Left ventricle myocardium inferior (tissue), 1 donor: Measurements from ENCODE around the gene ARHGAP10. TPM values are rescaled to one million over a fixed set of nuclear protein-coding genes. Genes with fewer than 3 reads are reported as not detected.

Experiments
- DNase-seq: peaks from one replicate; pipeline ENCODE4 v3.0.0-alpha.2; 2020
- H3K27ac ChIP-seq: fragments of 200-600 bp; replicated peaks from 2 replicates; pipeline ENCODE4 v1.8.0; 2021
- H3K27me3 ChIP-seq: fragments of 200-600 bp; 2 replicates; pipeline ENCODE4 v1.8.0; 2021; ENCODE audit warnings: low read depth
- H3K36me3 ChIP-seq: fragments of 200-600 bp; 2 replicates; pipeline ENCODE4 v1.8.0; 2021
- H3K4me1 ChIP-seq: fragments of 200-600 bp; 2 replicates; pipeline ENCODE4 v1.8.0; 2021
- H3K4me3 ChIP-seq: fragments of 200-600 bp; 2 replicates; pipeline ENCODE4 v1.8.0; 2021; ENCODE audit warnings: mild to moderate bottlenecking, moderate library complexity
- H3K9me3 ChIP-seq: fragments of 200-600 bp; replicated peaks from 2 replicates; pipeline ENCODE4 v1.8.0; 2021
- CTCF ChIP-seq: fragments of 200-600 bp; IDR thresholded peaks from 2 replicates; pipeline ENCODE4 v1.8.0; 2021; ENCODE audit warnings: antibody characterized with exemption, mild to moderate bottlenecking, borderline replicate concordance
- intact Hi-C: fragments of 100-400 bp; cut with micrococcal nuclease; formaldehyde crosslinking; loops from one replicate; pipeline ENCODE4 v1.11.0; 2022
- total RNA-seq: library from RNA; stranded (reverse); fragmentation: NEBNext Ultra II Directional; extraction: Animal tissue kit (Norgen Biotek cat#: 25700); gene quantifications from one replicate; pipeline ENCODE4 v1.2.1, GENCODE V29; 2021
- donor health status: DM: no; HTN: yes; CAD: no; lungs with severe emphysema.

The ARHGAP10 gene
- total RNA-seq, 1 donor from 2014 or later, result 59.7 TPM

GRCh38 chr4:147777456-147778091 is 45.7 kb downstream of the ARHGAP10 start:
- peak overlapping the region; percentile 29 for H3K4me3 ChIP-seq
- no peak for DNase-seq
- H3K9me3 ChIP-seq, result no peaks in the 10 kb centered on the region
- no peak for TF ChIP-seq CTCF
- H3K4me1 ChIP-seq, result peaks cover 87% of the 10 kb centered on the region
- no peaks in the 10 kb centered on the region for H3K27me3 ChIP-seq
- peak overlapping the region; percentile 84 for H3K27ac ChIP-seq
- no peaks in the 10 kb centered on the region for H3K36me3 ChIP-seq
- intact Hi-C loops, result no loop called here

- H3K9me3 ChIP-seq, result no peaks in the 10 kb centered on the region
- H3K4me1 ChIP-seq, result peaks cover 74% of the 10 kb centered on the region
- H3K27me3 ChIP-seq, result no peaks in the 10 kb centered on the region
- H3K4me3 ChIP-seq, result no peak overlapping the region
- no peak for TF ChIP-seq CTCF
- no peaks in the 10 kb centered on the region for H3K36me3 ChIP-seq
- H3K27ac ChIP-seq, result no peak overlapping the region
- DNase-seq, result no peak
- intact Hi-C loops, result no loop called here
Measured at GRCh38 chr4:147778942-147779341, 47.1 kb downstream of the ARHGAP10 start.

GRCh38 chr4:147779451-147779850 is 47.6 kb downstream of the ARHGAP10 start:
- Histone ChIP-seq H3K9me3 (no peaks in the 10 kb centered on the region), H3K27ac (peak overlapping the region; percentile 52), H3K4me3 (no peak overlapping the region), H3K36me3 (no peaks in the 10 kb centered on the region), H3K27me3 (no peaks in the 10 kb centered on the region), H3K4me1 (peaks cover 69% of the 10 kb centered on the region)
- DNase-seq, result no peak
- intact Hi-C loops, result no loop called here
- TF ChIP-seq CTCF, result no peak

- no peaks in the 10 kb centered on the region for H3K27me3 ChIP-seq
- H3K4me1 ChIP-seq, result peaks cover 64% of the 10 kb centered on the region
- H3K36me3 ChIP-seq, result no peaks in the 10 kb centered on the region
- intact Hi-C loops, result no loop called here
- TF ChIP-seq CTCF, result no peak
- peak overlapping the region; percentile 52 for H3K27ac ChIP-seq
- DNase-seq, result peak; percentile 42
- H3K4me3 ChIP-seq, result no peak overlapping the region
- no peaks in the 10 kb centered on the region for H3K9me3 ChIP-seq
Measured at GRCh38 chr4:147780137-147780777, 48.4 kb downstream of the ARHGAP10 start.

- Histone ChIP-seq H3K27ac (peak overlapping the region; percentile 67), H3K36me3 (no peaks in the 10 kb centered on the region), H3K4me3 (no peak overlapping the region), H3K4me1 (peaks cover 64% of the 10 kb centered on the region), H3K9me3 (no peaks in the 10 kb centered on the region), H3K27me3 (no peaks in the 10 kb centered on the region)
- no peak for DNase-seq
- intact Hi-C loops, result no loop called here
- no peak for TF ChIP-seq CTCF
Measured at GRCh38 chr4:147782087-147782781, 50.3 kb downstream of the ARHGAP10 start.
